NCI-H1417 treated with DMSO at 0.1 percent for 48 hours (cell line): ENCODE results near the gene ZC3H12C.
"Not testable (repeated sequence)": the region's sequence is repeated elsewhere in the genome, so short reads cannot be mapped to it uniquely, and the experiment has no call there.

Source experiments
- DNase-seq: peaks from one replicate; lab custom pipeline; 2025; lab: John Stamatoyannopoulos, UW

Gene ZC3H12C

GRCh38 chr11:110092515-110093406, at the start of gene ZC3H12C:
TSS of gene ZC3H12C (plus strand) at chr11:110093392. CDS start at chr11:110093412, 20 bp downstream.
- peak; percentile 63 for DNase-seq

DNA sequence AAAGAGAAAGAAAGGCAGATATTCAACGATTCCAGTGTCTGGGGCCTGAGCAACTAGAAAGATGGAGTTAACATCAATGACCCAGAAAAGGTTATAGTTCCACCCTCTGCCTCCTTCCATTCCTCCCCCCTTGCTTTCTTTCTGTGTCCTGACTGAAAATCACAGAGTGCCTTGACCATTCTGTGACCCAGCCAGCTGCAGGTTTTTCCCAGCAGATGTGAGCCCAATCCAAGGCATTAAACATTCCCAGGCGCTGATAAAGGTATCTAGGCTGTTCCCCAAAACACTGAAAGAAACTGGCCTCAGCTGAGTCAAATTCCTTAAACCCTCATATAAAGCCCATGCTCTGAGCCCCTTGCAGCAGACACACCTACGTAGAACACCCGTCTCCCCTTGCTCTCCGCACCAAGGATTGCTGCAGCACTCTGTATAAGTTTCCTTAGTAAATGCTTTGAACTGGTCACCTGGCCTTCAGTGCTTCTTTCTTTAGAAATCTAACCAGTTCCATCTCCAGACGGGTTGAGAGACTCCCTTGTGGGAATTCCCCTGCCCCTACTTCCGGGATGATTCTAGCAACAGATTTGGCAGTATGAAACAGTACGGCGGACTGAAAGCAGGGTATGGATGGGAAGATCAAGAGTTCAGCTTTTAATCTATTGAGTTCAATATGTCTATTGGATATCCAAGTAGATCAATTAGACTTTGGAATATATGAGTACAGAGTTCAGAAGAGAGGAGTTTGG, 48.8 kb upstream of the ZC3H12C start:
- DNase-seq: no peak

DNA sequence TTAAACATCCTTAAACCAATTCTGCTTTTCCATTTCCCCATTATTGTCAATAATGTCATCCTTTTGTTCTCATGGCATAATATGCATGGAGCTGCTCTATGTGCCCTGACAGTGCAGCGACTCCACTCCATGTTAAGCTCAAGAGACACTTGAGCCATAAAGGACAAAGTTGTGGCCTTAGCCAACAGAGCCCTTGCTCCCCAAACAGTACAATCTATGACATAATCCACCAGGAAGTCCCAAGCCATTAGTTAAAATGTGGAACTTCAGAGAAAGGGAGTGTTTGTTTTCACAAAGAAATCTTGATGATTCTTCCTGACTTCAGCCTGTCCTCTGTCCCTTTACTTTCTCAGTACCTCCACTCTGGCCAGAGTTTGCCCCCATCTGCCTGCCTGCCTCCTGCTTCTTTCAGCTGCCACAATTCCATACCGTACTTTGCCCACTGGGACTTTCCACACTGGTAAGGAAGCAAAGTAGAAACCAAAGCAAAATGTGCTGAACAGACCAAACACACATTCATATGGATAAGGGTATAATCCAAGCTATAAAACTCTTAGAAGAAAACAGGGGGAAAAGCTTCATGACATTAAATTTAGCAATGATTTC, 46.3 kb upstream of the ZC3H12C start:
- DNase-seq: no peak

GRCh38 chr11:110049501-110050200, 43.5 kb upstream of the ZC3H12C start:
- no peak for DNase-seq

- no peak for DNase-seq
Observed at GRCh38 chr11:110050201-110050506, 43.0 kb upstream of the ZC3H12C start.

GRCh38 chr11:110053848-110054414, 39.3 kb upstream of the ZC3H12C start:
- DNase-seq: no peak

- DNase-seq: no peak
Observed at GRCh38 chr11:110056956-110057355, 36.2 kb upstream of the ZC3H12C start.

DNA sequence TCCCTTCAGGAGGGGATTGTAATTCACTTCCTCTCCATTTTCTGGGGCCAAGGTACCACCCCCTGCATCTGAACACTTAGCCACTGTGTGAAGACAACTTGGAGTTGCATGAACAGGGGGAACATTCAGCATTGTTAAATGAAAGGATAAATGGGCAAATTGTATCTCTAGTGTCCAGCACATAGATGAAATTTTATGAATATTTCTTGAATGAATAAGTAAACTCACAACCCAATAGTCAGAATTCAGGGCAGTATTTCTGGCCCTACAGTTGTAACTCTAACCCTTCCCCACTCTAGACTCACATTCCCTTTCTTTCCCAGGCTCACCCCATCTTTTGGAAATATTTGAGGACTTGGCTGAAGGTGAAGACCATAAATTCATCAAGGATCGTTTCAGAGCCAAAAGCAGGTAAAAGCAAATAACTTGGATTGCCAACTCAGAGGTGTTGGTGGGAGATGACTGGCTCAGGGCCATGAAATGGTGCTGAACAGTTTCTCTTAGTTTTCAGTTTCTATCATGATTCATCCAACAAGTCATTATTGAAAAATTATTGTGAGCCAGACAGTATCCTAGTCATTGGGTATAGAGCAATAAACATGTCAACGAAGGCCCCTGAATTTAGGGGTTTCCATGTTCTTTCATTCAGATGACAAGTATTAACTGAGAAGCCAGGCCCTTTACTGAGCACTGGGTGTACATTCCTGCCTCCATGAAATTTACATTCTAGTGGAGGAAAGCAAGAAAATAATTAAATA, 33.3 kb upstream of the ZC3H12C start:
- DNase-seq: no peak

DNA sequence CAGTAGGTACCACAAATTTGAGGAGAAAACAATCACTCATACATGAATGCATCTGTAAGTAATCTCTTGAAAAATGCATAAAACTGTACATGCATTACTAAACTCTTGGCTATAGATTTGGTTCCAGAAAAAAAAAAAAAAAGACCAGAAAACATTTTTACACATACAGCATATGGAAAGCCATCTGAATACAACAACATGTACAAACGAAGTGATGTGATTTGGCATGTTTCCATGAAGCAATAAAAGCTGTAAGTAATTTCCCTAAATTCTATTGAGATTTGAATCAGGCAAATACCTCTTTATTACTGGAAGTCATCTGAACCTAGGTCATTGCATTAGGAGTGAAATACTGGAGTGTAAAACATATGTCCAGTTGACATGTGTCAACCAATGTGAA, 31.9 kb upstream of the ZC3H12C start:
- DNase-seq: no peak

GRCh38 chr11:110062247-110062646, 30.9 kb upstream of the ZC3H12C start:
- no peak for DNase-seq

GRCh38 chr11:110065189-110065588, 28.0 kb upstream of the ZC3H12C start:
- DNase-seq: no peak

GRCh38 chr11:110068001-110068400, 25.2 kb upstream of the ZC3H12C start:
- DNase-seq: not testable (repeated sequence)

DNA sequence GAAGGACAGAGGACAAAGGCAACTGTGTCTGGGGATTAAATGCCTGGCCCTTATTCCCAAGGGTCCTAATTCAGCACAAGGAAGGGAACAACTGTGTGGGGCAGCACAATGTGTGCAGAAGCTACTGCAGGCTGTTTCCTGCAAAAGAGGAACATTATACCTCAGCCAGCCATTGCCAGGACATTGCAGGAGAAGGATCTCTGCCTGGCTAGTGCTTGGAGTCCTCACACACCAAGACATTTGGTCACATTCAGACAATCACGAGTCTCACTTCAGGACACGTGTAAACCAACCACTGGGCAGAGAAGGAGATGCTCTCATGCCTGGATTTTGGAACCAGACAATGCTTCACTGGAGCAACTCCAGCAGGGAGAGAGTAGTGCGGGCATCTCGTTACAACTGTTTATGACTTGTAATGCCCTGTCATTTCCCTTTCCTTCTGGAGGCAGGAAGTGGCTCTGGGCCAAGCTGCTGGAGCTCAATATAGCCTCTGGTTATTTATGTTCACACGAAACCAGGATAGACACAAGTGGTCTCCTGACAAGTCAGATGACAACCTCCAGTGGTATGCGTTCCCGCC, 23.9 kb upstream of the ZC3H12C start:
- DNase-seq: no peak

DNA sequence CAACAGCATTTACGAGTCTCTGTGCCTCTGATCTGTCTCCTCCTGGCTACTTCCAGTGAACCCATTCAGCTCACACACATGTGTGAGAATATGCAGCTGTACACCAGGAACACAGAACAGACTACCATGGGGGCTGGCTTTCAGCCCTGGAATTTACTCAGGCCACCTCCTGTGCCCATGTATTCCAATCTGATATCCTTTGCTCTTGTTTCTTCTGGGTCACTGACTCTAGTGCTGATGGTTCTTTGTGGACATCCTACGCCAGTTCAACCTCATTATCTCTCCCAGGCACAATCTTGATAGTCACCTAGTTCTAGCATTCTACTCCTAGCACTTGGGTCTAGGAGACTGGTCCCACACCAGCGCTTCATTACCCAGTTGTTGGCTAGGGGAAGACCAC, 23.0 kb upstream of the ZC3H12C start:
- no peak for DNase-seq

DNA sequence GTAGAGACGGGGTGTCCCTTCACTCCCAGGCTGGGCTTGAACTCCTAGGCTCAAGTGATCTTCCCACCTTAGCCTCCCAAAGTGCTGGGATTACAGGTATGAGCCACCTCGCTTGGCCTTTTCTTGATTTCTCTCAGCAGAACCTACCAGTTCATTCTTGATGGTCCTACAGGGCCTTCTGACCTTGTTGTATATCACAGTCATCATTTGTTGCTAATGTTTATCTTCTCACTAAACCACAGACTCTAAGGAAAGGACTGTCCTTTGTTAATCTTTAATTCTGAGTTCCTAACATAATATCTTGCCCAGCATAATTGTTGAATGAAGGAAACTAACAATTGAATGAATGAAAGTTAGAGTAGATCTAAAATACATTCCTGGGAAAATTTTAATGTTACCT, 22.0 kb upstream of the ZC3H12C start:
- no peak for DNase-seq

DNA sequence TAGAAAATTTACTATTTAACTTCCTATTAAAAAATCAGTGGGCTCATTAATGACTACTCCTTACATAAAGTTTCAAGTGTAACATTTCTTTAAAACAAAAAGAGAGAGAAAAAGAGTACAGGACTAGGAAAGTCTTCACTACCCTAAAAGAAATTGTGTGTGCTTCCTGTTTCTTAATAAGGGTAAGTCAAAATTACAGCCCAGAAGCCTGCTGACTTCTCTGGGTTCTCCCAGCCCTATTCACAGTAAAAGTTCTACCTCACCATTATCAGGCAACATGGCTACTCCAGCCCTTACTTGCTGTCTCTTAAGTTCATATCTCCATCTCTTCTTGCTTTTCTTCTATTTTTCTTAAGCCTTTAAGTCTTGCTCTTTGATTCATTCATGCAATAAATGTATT, 20.3 kb upstream of the ZC3H12C start:
- no peak for DNase-seq

- DNase-seq: no peak
Observed at GRCh38 chr11:110074499-110074898, 18.7 kb upstream of the ZC3H12C start.

DNA sequence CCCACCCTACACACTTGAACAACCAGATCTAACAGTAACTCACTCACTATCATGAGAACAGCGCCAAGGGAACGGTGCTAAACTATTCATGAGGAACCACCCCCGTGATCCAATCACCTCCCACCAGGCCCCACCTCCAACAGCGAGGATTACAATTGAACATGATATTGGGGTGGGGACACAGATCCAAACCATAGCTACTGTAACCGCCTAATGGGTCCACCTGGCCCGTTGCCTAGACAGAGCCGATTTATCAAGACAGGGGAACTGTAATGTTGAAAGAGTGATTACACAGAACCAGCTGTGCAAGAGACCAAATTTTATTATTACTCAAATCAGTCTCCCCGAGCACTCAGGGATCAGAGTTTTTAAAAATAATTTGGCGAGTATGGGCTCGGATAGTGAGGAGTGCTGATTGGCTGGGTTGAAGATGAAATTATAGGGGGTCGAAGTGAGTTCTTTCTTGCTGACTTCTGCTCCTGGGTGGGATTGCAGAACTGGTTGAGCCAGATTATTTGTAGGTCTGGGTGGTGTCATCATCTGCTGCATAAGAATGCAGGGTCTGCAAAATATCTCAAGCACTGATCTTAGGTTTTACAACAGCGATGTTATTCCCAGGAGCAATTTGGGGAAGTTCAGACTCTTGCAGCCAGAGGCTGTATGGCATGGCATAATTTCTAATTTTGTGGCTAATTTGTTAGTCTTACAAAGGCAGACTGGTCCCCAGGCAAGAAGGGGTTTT, 17.9 kb upstream of the ZC3H12C start:
- DNase-seq: no peak

DNA sequence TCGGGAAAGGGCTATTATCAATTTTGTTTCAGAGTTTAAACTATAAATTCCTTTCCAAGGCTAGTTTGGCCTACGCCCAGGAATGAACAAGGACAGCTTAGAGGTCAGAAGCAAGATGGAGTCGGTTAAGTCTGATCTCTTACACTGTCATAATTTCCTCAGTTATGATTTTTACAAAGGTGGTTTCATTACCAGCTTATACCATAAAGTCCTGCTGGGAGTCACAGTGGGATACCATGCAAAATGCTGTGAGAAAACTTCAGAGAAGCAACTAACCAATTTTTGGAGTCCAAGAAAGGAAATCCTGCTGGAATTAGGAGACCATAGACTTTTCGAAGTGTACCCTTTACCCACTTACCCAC, 17.4 kb upstream of the ZC3H12C start:
- no peak for DNase-seq

GRCh38 chr11:110076371-110076965, 16.7 kb upstream of the ZC3H12C start:
- no peak for DNase-seq
